Endothelial cell of umbilical vein (primary cell): ENCODE measurements around the gene PUDP. TPM values are rescaled to one million over a fixed set of nuclear protein-coding genes. Genes with fewer than 3 reads are reported as not detected.

Source experiments
- BruUV-seq: library from RNA; stranded (reverse); fragments of 400-500 nt; replicated peaks from 2 replicates; lab custom pipeline; 2021; lab: Mats Ljungman, UMichigan
- CTCF ChIA-PET: fragments of 300-600, 350-600 bp; sonication (Branson Sonifier 250); formaldehyde crosslinking; loops from one replicate; lab custom pipeline; 2021; ENCODE audit warnings: antibody characterized with exemption, inconsistent platforms; lab: Charles Lee
- POLR2A ChIA-PET: fragments of 300-600, 350-600 bp; sonication (Branson Sonifier 250); formaldehyde crosslinking; loops from one replicate; lab custom pipeline; 2021; ENCODE audit warnings: antibody characterized with exemption, inconsistent platforms; lab: Charles Lee
- DNase-seq: peaks from one replicate; pipeline ENCODE4 v3.0.0-alpha.2; 2011; ENCODE audit warnings: low read depth, low spot score
- FAIRE-seq: peaks from 2 replicates; lab custom pipeline; 2011; peaks lifted over from hg19 to GRCh38; lab: Jason Lieb, UNC
- H2AFZ ChIP-seq: 2 replicates; pipeline ENCODE4 v1.6.0; 2012; ENCODE audit warnings: low read depth, low read length, control low read depth, inconsistent platforms
- H3K27ac ChIP-seq: 2 replicates; pipeline ENCODE4 v1.5.1; 2011; ENCODE audit warnings: low read depth, mild to moderate bottlenecking, control low read depth, low read length, moderate library complexity; ENCODE audit not compliant: insufficient read depth
- H3K27me3 ChIP-seq, 2 experiments: 2 replicates each; pipeline versions ENCODE4 v1.6.0 to v1.6.1; 2011; ENCODE audit warnings: low read length in 2 of 2, mixed read lengths in 1 of 2; ENCODE audit not compliant: control insufficient read depth in 2 of 2, insufficient read depth in 2 of 2
- H3K36me3 ChIP-seq, 2 experiments: 2 replicates in 1 of 2; 3 replicates in 1 of 2; pipeline ENCODE4 v1.5.1; 2011; ENCODE audit warnings: low read length in 2 of 2, mild to moderate bottlenecking in 1 of 2, moderate library complexity in 1 of 2; ENCODE audit not compliant: control insufficient read depth in 2 of 2, insufficient read depth in 2 of 2; ENCODE audit errors: extremely low read depth in 1 of 2
- H3K4me1 ChIP-seq: 3 replicates; pipeline ENCODE4 v1.5.1; 2011; ENCODE audit warnings: mild to moderate bottlenecking, low read length; ENCODE audit not compliant: control insufficient read depth, insufficient read depth; ENCODE audit errors: extremely low read depth
- H3K4me2 ChIP-seq: 2 replicates; pipeline ENCODE4 v1.6.1; 2011; ENCODE audit warnings: low read length, control low read depth, mixed read lengths; ENCODE audit not compliant: insufficient read depth
- H3K4me3 ChIP-seq, 3 experiments: fragments of 200-600 bp in 1 of 3; sonication (generic), shearing (Covaris generic) in 1 of 3; replicated peaks in 1 of 3; 2 replicates each; pipeline ENCODE4 v1.5.1; 2011 to 2016; ENCODE audit warnings: control low read depth in 3 of 3, low read length in 3 of 3, mild to moderate bottlenecking in 2 of 3, inconsistent platforms in 1 of 3, low read depth in 1 of 3, moderate library complexity in 1 of 3; ENCODE audit not compliant: insufficient read depth in 1 of 3
- H3K79me2 ChIP-seq: 2 replicates; pipeline ENCODE4 v1.6.0; 2012; ENCODE audit warnings: low read length, inconsistent platforms; ENCODE audit not compliant: control insufficient read depth, insufficient read depth
- H3K9ac ChIP-seq: replicated peaks from 2 replicates; pipeline ENCODE3; 2011; ENCODE audit warnings: low read length, control low read depth; ENCODE audit not compliant: insufficient read depth; ENCODE audit errors: extremely low read depth
- H3K9me1 ChIP-seq: replicated peaks from 3 replicates; pipeline ENCODE4 v1.6.0; 2011; ENCODE audit warnings: mild to moderate bottlenecking, low read length; ENCODE audit not compliant: control insufficient read depth, insufficient read depth; ENCODE audit errors: extremely low read depth
- H3K9me3 ChIP-seq: replicated peaks from 2 replicates; pipeline ENCODE4 v1.5.1; 2012; ENCODE audit warnings: low read length, inconsistent platforms; ENCODE audit not compliant: control insufficient read depth, insufficient read depth
- H4K20me1 ChIP-seq: replicated peaks from 2 replicates; pipeline ENCODE3; 2011; ENCODE audit warnings: mild to moderate bottlenecking, low read length; ENCODE audit not compliant: control insufficient read depth, insufficient read depth; ENCODE audit errors: extremely low read depth
- EZH2 ChIP-seq: IDR thresholded peaks from 2 replicates; pipeline ENCODE4 v1.6.1; 2012; ENCODE audit warnings: borderline replicate concordance, low read depth, mild to moderate bottlenecking, moderate library complexity, low read length, inconsistent platforms; ENCODE audit not compliant: severe bottlenecking
- FOS ChIP-seq: IDR thresholded peaks from 2 replicates; pipeline ENCODE4 v1.6.1; 2011; ENCODE audit warnings: mild to moderate bottlenecking, low read length, moderate library complexity, borderline replicate concordance; ENCODE audit not compliant: insufficient read depth
- GATA2 ChIP-seq: IDR thresholded peaks from 2 replicates; pipeline ENCODE4 v1.7.0; 2011; ENCODE audit warnings: low read depth, mild to moderate bottlenecking, moderate library complexity, mixed read lengths, low read length; ENCODE audit not compliant: insufficient read length, insufficient read depth
- JUN ChIP-seq: IDR thresholded peaks from 2 replicates; pipeline ENCODE4 v1.6.1; 2011; ENCODE audit warnings: borderline replicate concordance, low read depth; ENCODE audit not compliant: insufficient read length, insufficient read depth
- POLR2A ChIP-seq: IDR thresholded peaks from 2 replicates; pipeline ENCODE4 v1.6.1; 2012; ENCODE audit warnings: low read depth, mild to moderate bottlenecking, control low read depth, low read length
- POLR2AphosphoS5 ChIP-seq: IDR thresholded peaks from 2 replicates; pipeline ENCODE4 v1.6.1; 2012; ENCODE audit warnings: low read depth, mild to moderate bottlenecking, control low read depth, low read length, moderate library complexity; ENCODE audit not compliant: insufficient read depth
- dilution Hi-C: fragments of 300-500 bp; cut with MboI; formaldehyde crosslinking; loops from one replicate; pipeline ENCODE4 v1.15.0; 2019; ENCODE audit warnings: low sequenced_read_pairs; ENCODE audit not compliant: extremely low pct_ligation_motif_present
- intact Hi-C: fragments of 100-400 bp; cut with micrococcal nuclease; formaldehyde crosslinking; loops from one replicate; pipeline ENCODE4 v1.10.0; 2022
- polyA plus RNA-seq, 4 experiments: library from polyadenylated mRNA; depleted of rRNA in 3 of 4; stranded (reverse) in 3 of 4; unstranded in 1 of 4; fragments of >200 nt; gene quantifications; 2 replicates each; pipeline versions ENCODE4 v1.2.1 to v1.2.3, GENCODE V29; 2011 to 2012; ENCODE audit warnings: missing spikeins in 1 of 4
- total RNA-seq: library from RNA; stranded (reverse); gene quantifications from 2 replicates; pipeline ENCODE4 v1.2.3, GENCODE V29; 2021
- TF ChIP-seq, protein P1 (sequence below): IDR thresholded peaks from 2 replicates; pipeline ENCODE4 v1.6.1; 2011; ENCODE audit not compliant: insufficient read depth, insufficient read length
- TF ChIP-seq, protein P2 (sequence below), 2 donors: IDR thresholded peaks; 1 replicate in 1 of 2; 2 replicates in 1 of 2; pipeline ENCODE4 v1.5.1; 2011; ENCODE audit warnings: low read length in 2 of 2, mild to moderate bottlenecking in 2 of 2, moderate library complexity in 2 of 2, control low read depth in 1 of 2, inconsistent platforms in 1 of 2, low read depth in 1 of 2; ENCODE audit not compliant: insufficient read depth in 1 of 2; ENCODE audit errors: extremely low read depth in 1 of 2

PUDP gene
- total and polyA plus RNA-seq, 2 donors (not counting 3 experiments of a cell fraction or from before 2014, with no cell fraction given): 17.3 to 22.5 TPM

DNA sequence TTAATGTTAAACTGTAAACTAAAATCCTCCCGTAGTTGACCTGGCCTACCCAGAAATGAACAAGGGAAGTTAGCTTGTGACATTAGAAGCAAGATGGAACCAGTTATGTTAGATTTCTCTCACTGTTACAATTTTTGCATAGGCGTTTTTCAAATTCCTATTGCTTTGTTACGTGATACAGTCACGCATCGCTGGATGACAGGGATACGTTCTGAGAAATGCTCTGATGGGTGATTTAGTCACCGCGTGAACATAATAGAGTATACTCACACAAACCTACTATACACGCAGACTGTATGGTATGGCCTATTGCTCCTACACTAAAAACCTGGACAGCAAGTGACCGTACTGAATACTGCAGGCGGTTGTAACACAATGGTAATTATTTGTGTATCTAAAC lies 46.7 kb upstream of the PUDP start:
- Histone ChIP-seq H3K79me2 (no peaks in the 10 kb centered on the region), H3K4me3 (no peak overlapping the region), H3K9me1 (no peaks in the 10 kb centered on the region), H3K27ac (no peak overlapping the region), H3K9ac (no peak overlapping the region), H4K20me1 (no peaks in the 10 kb centered on the region), H3K27me3 (no peaks in the 10 kb centered on the region), H3K4me2 (no peak overlapping the region), H3K36me3 (no peaks in the 10 kb centered on the region), H2AFZ (no peak overlapping the region), H3K9me3 (no peaks in the 10 kb centered on the region), H3K4me1 (no peaks in the 10 kb centered on the region)
- dilution Hi-C loops: no loop called here
- no TSS peak for BruUV-seq
- no peak for FAIRE-seq
- ChIA-PET CTCF (no interaction called here), POLR2A (no interaction called here)
- DNase-seq: no peak
- intact Hi-C loops: no loop called here
- TF ChIP-seq EZH2: no peak
- no peak for TF ChIP-seq GATA2
- no peak for TF ChIP-seq POLR2AphosphoS5
- no peak for TF ChIP-seq FOS
- TF ChIP-seq, protein P1, sequence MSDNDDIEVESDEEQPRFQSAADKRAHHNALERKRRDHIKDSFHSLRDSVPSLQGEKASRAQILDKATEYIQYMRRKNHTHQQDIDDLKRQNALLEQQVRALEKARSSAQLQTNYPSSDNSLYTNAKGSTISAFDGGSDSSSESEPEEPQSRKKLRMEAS: no peak
- TF ChIP-seq, protein P2, sequence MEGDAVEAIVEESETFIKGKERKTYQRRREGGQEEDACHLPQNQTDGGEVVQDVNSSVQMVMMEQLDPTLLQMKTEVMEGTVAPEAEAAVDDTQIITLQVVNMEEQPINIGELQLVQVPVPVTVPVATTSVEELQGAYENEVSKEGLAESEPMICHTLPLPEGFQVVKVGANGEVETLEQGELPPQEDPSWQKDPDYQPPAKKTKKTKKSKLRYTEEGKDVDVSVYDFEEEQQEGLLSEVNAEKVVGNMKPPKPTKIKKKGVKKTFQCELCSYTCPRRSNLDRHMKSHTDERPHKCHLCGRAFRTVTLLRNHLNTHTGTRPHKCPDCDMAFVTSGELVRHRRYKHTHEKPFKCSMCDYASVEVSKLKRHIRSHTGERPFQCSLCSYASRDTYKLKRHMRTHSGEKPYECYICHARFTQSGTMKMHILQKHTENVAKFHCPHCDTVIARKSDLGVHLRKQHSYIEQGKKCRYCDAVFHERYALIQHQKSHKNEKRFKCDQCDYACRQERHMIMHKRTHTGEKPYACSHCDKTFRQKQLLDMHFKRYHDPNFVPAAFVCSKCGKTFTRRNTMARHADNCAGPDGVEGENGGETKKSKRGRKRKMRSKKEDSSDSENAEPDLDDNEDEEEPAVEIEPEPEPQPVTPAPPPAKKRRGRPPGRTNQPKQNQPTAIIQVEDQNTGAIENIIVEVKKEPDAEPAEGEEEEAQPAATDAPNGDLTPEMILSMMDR (IDR thresholded peaks at IDR 0.05; ENCODE audit: extremely low read depth in 1 of 2, insufficient read depth in 1 of 2, low read depth in 1 of 2, low read length in 2 of 2): no peak
- no peak for TF ChIP-seq JUN
- no peak for TF ChIP-seq POLR2A
